Measurements from ENCODE around the gene KDM4B. TPM values are rescaled to one million over a fixed set of nuclear protein-coding genes. Genes with fewer than 3 reads are reported as not detected.

KDM4B gene
- total and polyA plus RNA-seq, 4 donors: 3.2 to 19.7 (median 12.9) TPM

DNA sequence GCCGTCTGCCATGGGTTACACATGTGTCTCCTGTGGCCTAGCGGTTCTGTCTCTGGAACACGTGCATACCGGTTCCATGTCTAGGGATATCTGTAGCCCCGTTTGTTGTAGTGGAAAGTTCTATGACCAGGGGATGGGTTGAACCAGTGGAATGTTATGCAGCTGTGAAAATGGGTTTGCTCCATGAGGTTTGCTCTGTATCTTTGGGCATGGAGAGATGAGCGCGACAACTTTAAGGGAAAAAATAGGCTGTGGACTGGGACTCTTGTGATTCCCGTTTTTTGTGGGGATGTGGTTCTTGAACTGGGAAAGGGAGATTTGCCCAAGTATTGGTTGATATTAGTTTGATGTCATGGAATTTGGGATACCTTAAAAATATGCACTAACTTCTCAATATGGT lies 120.4 kb downstream of the KDM4B start:
- WGBS: 97% methylated on average over 8 of the region's 8 CpGs
- no peak overlapping the region for H3K4me3 ChIP-seq (ENCODE audit: low read depth in 1 of 3, low read length in 3 of 3)
- no peak for DNase-seq (ENCODE audit: low spot score)
- H3K27me3 ChIP-seq (ENCODE audit: control insufficient read depth in 4 of 4, insufficient read depth in 4 of 4, low read length in 3 of 4): no peaks in the 10 kb centered on the region
- TF ChIP-seq, protein P1, sequence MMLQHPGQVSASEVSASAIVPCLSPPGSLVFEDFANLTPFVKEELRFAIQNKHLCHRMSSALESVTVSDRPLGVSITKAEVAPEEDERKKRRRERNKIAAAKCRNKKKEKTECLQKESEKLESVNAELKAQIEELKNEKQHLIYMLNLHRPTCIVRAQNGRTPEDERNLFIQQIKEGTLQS (IDR thresholded peaks at IDR 0.05): no peak
- TF ChIP-seq NR2F2 (IDR thresholded peaks at IDR 0.05): no peak
- no peak for TF ChIP-seq YY1 (IDR thresholded peaks at IDR 0.05)
- no peak for TF ChIP-seq RAD21 (IDR thresholded peaks at IDR 0.05)
- TF ChIP-seq, protein P2, sequence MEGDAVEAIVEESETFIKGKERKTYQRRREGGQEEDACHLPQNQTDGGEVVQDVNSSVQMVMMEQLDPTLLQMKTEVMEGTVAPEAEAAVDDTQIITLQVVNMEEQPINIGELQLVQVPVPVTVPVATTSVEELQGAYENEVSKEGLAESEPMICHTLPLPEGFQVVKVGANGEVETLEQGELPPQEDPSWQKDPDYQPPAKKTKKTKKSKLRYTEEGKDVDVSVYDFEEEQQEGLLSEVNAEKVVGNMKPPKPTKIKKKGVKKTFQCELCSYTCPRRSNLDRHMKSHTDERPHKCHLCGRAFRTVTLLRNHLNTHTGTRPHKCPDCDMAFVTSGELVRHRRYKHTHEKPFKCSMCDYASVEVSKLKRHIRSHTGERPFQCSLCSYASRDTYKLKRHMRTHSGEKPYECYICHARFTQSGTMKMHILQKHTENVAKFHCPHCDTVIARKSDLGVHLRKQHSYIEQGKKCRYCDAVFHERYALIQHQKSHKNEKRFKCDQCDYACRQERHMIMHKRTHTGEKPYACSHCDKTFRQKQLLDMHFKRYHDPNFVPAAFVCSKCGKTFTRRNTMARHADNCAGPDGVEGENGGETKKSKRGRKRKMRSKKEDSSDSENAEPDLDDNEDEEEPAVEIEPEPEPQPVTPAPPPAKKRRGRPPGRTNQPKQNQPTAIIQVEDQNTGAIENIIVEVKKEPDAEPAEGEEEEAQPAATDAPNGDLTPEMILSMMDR (IDR thresholded peaks at IDR 0.05; ENCODE audit: low read depth, low read length, missing input control): no peak
- TF ChIP-seq RXRA (IDR thresholded peaks at IDR 0.05): no peak
- TF ChIP-seq HNF4A (conservative IDR thresholded peaks at IDR 0.05): no peak
- TF ChIP-seq EGR1 (IDR thresholded peaks at IDR 0.05; ENCODE audit: low read depth in 2 of 2): no peak
- no peak for TF ChIP-seq GABPA (IDR thresholded peaks at IDR 0.05 in 1 of 2, conservative IDR thresholded peaks at IDR 0.05 in 1 of 2)
- TF ChIP-seq HNF4G (IDR thresholded peaks at IDR 0.05): no peak
- no peak overlapping the region for H3K9ac ChIP-seq (ENCODE audit: low read depth in 1 of 2, low read length in 2 of 2)
- H3K9me3 ChIP-seq (ENCODE audit: control insufficient read depth in 4 of 4, low read length in 3 of 4): no peaks in the 10 kb centered on the region
- H3K36me3 ChIP-seq (ENCODE audit: control insufficient read depth in 4 of 4, insufficient read depth in 3 of 4, low read depth in 1 of 4, low read length in 3 of 4): peaks cover 3 to 21% (median 15%) of the 10 kb centered on the region in 4 donors
- no peak overlapping the region for H3K27ac ChIP-seq (ENCODE audit: low read depth in 1 of 2, low read length in 2 of 2)
- no peaks in the 10 kb centered on the region for H3K4me1 ChIP-seq (ENCODE audit: control insufficient read depth in 4 of 4, insufficient read depth in 4 of 4, low read length in 3 of 4)

DNA sequence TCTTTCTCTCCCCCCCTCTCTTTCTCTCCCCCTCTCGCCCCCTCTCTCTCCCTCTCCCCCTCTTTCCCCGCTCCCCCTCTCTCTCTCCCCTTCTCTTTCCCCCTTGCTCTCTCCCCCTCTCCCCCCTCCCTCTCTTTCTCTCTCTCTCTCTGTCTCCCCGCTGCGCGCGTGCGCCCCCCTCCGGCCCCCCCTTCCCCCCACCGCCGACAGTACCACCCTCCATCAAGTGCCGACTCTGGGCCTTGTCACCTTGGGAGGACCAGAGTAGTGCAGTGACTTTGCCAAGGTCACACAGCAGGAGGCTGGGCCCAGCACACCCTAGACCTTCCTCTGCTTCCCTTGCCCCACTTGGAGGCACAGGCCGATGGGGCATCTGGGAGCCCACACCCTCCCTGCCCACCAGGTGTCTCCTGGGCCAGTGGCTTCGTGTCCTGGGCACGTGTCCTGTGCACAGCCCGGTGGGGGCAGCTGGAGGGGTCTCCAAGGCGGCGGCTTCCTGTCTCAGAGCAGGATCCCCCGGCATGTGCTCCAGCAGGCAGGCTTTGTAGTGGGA lies 121.6 kb downstream of the KDM4B start:
- Histone ChIP-seq H3K36me3 (ENCODE audit: control insufficient read depth in 4 of 4, insufficient read depth in 3 of 4, low read depth in 1 of 4, low read length in 3 of 4) (peaks cover 0 to 21% (median 15%) of the 10 kb centered on the region in 4 donors), H3K4me1 (ENCODE audit: control insufficient read depth in 4 of 4, insufficient read depth in 4 of 4, low read length in 3 of 4) (no peaks in the 10 kb centered on the region), H3K9me3 (ENCODE audit: control insufficient read depth in 4 of 4, low read length in 3 of 4) (no peaks in the 10 kb centered on the region), H3K27ac (ENCODE audit: low read depth in 1 of 2, low read length in 2 of 2) (no peak overlapping the region), H3K27me3 (ENCODE audit: control insufficient read depth in 4 of 4, insufficient read depth in 4 of 4, low read length in 3 of 4) (no peaks in the 10 kb centered on the region), H3K4me3 (ENCODE audit: low read depth in 1 of 3, low read length in 3 of 3) (no peak overlapping the region), H3K9ac (ENCODE audit: low read depth in 1 of 2, low read length in 2 of 2) (no peak overlapping the region)
- peak; percentile 41 for DNase-seq (ENCODE audit: low spot score)
- WGBS: 91% methylated on average over 18 of the region's 18 CpGs
- TF ChIP-seq, protein P1 (IDR thresholded peaks at IDR 0.05): no peak
- TF ChIP-seq NR2F2 (IDR thresholded peaks at IDR 0.05) (no peak), RAD21 (IDR thresholded peaks at IDR 0.05) (no peak), GABPA (IDR thresholded peaks at IDR 0.05 in 1 of 2, conservative IDR thresholded peaks at IDR 0.05 in 1 of 2) (no peak), HNF4G (IDR thresholded peaks at IDR 0.05) (no peak), SP1 (IDR thresholded peaks at IDR 0.05) (no peak), RXRA (IDR thresholded peaks at IDR 0.05) (no peak), JUND (IDR thresholded peaks at IDR 0.05) (no peak), EGR1 (IDR thresholded peaks at IDR 0.05; ENCODE audit: low read depth in 2 of 2) (no peak), YY1 (IDR thresholded peaks at IDR 0.05) (no peak), FOXA1 (IDR thresholded peaks at IDR 0.05) (no peak), HNF4A (conservative IDR thresholded peaks at IDR 0.05) (no peak), TAF1 (conservative IDR thresholded peaks at IDR 0.05) (no peak), FOXA2 (IDR thresholded peaks at IDR 0.05) (no peak)
- TF ChIP-seq, protein P3, sequence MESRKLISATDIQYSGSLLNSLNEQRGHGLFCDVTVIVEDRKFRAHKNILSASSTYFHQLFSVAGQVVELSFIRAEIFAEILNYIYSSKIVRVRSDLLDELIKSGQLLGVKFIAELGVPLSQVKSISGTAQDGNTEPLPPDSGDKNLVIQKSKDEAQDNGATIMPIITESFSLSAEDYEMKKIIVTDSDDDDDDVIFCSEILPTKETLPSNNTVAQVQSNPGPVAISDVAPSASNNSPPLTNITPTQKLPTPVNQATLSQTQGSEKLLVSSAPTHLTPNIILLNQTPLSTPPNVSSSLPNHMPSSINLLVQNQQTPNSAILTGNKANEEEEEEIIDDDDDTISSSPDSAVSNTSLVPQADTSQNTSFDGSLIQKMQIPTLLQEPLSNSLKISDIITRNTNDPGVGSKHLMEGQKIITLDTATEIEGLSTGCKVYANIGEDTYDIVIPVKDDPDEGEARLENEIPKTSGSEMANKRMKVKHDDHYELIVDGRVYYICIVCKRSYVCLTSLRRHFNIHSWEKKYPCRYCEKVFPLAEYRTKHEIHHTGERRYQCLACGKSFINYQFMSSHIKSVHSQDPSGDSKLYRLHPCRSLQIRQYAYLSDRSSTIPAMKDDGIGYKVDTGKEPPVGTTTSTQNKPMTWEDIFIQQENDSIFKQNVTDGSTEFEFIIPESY (IDR thresholded peaks at IDR 0.05): no peak
- TF ChIP-seq, protein P2 (IDR thresholded peaks at IDR 0.05; ENCODE audit: low read depth, low read length, missing input control): no peak
- TF ChIP-seq, protein P4, sequence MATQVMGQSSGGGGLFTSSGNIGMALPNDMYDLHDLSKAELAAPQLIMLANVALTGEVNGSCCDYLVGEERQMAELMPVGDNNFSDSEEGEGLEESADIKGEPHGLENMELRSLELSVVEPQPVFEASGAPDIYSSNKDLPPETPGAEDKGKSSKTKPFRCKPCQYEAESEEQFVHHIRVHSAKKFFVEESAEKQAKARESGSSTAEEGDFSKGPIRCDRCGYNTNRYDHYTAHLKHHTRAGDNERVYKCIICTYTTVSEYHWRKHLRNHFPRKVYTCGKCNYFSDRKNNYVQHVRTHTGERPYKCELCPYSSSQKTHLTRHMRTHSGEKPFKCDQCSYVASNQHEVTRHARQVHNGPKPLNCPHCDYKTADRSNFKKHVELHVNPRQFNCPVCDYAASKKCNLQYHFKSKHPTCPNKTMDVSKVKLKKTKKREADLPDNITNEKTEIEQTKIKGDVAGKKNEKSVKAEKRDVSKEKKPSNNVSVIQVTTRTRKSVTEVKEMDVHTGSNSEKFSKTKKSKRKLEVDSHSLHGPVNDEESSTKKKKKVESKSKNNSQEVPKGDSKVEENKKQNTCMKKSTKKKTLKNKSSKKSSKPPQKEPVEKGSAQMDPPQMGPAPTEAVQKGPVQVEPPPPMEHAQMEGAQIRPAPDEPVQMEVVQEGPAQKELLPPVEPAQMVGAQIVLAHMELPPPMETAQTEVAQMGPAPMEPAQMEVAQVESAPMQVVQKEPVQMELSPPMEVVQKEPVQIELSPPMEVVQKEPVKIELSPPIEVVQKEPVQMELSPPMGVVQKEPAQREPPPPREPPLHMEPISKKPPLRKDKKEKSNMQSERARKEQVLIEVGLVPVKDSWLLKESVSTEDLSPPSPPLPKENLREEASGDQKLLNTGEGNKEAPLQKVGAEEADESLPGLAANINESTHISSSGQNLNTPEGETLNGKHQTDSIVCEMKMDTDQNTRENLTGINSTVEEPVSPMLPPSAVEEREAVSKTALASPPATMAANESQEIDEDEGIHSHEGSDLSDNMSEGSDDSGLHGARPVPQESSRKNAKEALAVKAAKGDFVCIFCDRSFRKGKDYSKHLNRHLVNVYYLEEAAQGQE (IDR thresholded peaks at IDR 0.05): no peak
- TF ChIP-seq, protein P5, sequence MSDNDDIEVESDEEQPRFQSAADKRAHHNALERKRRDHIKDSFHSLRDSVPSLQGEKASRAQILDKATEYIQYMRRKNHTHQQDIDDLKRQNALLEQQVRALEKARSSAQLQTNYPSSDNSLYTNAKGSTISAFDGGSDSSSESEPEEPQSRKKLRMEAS (IDR thresholded peaks at IDR 0.05): no peak
